Measurements from ENCODE around the gene PGLYRP2. TPM values are rescaled to one million over a fixed set of nuclear protein-coding genes. Genes with fewer than 3 reads are reported as not detected.
A peak's percentile ranks its signal among the peaks of the same experiment; 100 is the strongest.

The PGLYRP2 gene
- total and polyA plus RNA-seq, 9 of the 15 experiments (the other 6 are each of a cell fraction or from before 2014, with no cell fraction given): not detected

DNA sequence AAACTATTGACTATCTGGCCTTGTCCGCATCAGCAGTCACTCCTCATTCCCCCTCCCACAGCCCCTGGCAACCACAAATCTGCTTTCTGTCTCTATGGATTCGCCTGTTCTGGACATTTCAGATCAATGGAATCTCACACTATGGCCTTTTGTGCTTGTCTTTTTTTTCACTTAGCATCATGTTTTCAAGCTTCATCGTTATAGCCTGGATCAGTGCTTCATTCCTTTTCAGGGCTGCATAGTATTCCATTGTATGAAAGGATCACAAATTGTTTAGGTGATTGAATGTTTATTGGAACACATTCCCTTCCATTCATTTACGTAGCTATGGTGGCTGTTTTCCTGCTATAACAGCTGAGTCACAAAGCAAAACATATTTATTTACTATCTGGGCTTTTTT is 7.7 kb upstream of the PGLYRP2 start:
- Histone ChIP-seq H3K4me1 (replicated peaks in 1 of 2; ENCODE audit: control insufficient read depth in 2 of 2, insufficient read depth in 2 of 2, low read length in 2 of 2) (no peaks in the 10 kb centered on the region), H3K79me2 (ENCODE audit: control insufficient read depth, insufficient read depth, low read length) (no peaks in the 10 kb centered on the region), H3K36me3 (ENCODE audit: control insufficient read depth, insufficient read depth, low read length) (no peaks in the 10 kb centered on the region), H4K20me1 (replicated peaks; ENCODE audit: control insufficient read depth, insufficient read depth, low read length) (no peaks in the 10 kb centered on the region), H3K27me3 (ENCODE audit: control insufficient read depth in 2 of 2, insufficient read depth in 2 of 2, low read length in 2 of 2) (0 out of 5 replicates have a peak, but pooled peaks cover 0 to 5% of the 10 kb centered on the region in 2 experiments), H3K9me1 (ENCODE audit: control insufficient read depth, insufficient read depth, low read length) (no peaks in the 10 kb centered on the region), H2AFZ (ENCODE audit: low read depth, low read length) (no peak overlapping the region), H3K4me3 (no peak overlapping the region), H3K9ac (ENCODE audit: insufficient read depth in 1 of 2, low read depth in 2 of 2, low read length in 2 of 2) (no peak overlapping the region), H3K27ac (ENCODE audit: extremely low read depth, low read depth, low read length) (no peak overlapping the region), H3K4me2 (ENCODE audit: insufficient read depth, low read length) (no peak overlapping the region), H3K9me3 (replicated peaks; ENCODE audit: control insufficient read depth, insufficient read depth, low read depth, low read length) (no peaks in the 10 kb centered on the region)
- no TSS peak for BruUV-seq (replicated peaks)
- FAIRE-seq (no peak), DNase-seq (ENCODE audit: extremely low read depth in 1 of 4, low spot score in 3 of 4) (no peak), ATAC-seq (no peak)
- in situ Hi-C loops (cut with MboI): no loop called here
- intact Hi-C loops (cut with micrococcal nuclease): no loop called here
- CTCF ChIA-PET (ENCODE audit: low intra/inter-chr PET ratio): no interaction called here
- no peak for TF ChIP-seq HDAC3 (IDR thresholded peaks at IDR 0.05; ENCODE audit: borderline replicate concordance, partially characterized antibody)
- TF ChIP-seq RBM25 (IDR thresholded peaks at IDR 0.05; ENCODE audit: low read depth, low read length, severe bottlenecking): peak; percentile 74
- TF ChIP-seq MCM3 (IDR thresholded peaks at IDR 0.05): no peak
- TF ChIP-seq, protein P1, sequence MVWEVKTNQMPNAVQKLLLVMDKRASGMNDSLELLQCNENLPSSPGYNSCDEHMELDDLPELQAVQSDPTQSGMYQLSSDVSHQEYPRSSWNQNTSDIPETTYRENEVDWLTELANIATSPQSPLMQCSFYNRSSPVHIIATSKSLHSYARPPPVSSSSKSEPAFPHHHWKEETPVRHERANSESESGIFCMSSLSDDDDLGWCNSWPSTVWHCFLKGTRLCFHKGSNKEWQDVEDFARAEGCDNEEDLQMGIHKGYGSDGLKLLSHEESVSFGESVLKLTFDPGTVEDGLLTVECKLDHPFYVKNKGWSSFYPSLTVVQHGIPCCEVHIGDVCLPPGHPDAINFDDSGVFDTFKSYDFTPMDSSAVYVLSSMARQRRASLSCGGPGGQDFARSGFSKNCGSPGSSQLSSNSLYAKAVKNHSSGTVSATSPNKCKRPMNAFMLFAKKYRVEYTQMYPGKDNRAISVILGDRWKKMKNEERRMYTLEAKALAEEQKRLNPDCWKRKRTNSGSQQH (CRISPR knock-in tag; IDR thresholded peaks at IDR 0.05): no peak
- no peak for TF ChIP-seq MEF2A (IDR thresholded peaks at IDR 0.05; ENCODE audit: control insufficient read depth, low read depth, low read length)
- peak; percentile 70 for TF ChIP-seq BCOR (IDR thresholded peaks at IDR 0.05)
- TF ChIP-seq KDM1A (IDR thresholded peaks at IDR 0.05): peak in 1 of 2 experiments; percentile 42; a peak in 1 of 4 replicates
- TF ChIP-seq EZH2 (IDR thresholded peaks at IDR 0.05; ENCODE audit: borderline replicate concordance, low read depth, low read length): no peak
- peak; percentile 93 for TF ChIP-seq ZNF146 (CRISPR knock-in tag; IDR thresholded peaks at IDR 0.05; ENCODE audit: unreplicated experiment)
- no peak for TF ChIP-seq MAFF (IDR thresholded peaks at IDR 0.05; ENCODE audit: low read length)
- TF ChIP-seq, protein P2, sequence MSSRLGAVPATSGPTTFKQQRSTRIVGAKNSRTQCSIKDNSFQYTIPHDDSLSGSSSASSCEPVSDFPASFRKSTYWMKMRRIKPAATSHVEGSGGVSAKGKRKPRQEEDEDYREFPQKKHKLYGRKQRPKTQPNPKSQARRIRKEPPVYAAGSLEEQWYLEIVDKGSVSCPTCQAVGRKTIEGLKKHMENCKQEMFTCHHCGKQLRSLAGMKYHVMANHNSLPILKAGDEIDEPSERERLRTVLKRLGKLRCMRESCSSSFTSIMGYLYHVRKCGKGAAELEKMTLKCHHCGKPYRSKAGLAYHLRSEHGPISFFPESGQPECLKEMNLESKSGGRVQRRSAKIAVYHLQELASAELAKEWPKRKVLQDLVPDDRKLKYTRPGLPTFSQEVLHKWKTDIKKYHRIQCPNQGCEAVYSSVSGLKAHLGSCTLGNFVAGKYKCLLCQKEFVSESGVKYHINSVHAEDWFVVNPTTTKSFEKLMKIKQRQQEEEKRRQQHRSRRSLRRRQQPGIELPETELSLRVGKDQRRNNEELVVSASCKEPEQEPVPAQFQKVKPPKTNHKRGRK (tag; IDR thresholded peaks at IDR 0.05): no peak
- TF ChIP-seq HDAC2 (IDR thresholded peaks at IDR 0.05): 0 out of 2 replicates have a peak, but pooled peaks have one; percentile 28
- TF ChIP-seq, protein P3, sequence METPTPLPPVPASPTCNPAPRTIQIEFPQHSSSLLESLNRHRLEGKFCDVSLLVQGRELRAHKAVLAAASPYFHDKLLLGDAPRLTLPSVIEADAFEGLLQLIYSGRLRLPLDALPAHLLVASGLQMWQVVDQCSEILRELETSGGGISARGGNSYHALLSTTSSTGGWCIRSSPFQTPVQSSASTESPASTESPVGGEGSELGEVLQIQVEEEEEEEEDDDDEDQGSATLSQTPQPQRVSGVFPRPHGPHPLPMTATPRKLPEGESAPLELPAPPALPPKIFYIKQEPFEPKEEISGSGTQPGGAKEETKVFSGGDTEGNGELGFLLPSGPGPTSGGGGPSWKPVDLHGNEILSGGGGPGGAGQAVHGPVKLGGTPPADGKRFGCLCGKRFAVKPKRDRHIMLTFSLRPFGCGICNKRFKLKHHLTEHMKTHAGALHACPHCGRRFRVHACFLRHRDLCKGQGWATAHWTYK (CRISPR knock-in tag; IDR thresholded peaks at IDR 0.05): no peak
- TF ChIP-seq IRF2 (CRISPR knock-in tag; IDR thresholded peaks at IDR 0.05): no peak
- TF ChIP-seq HDAC6 (IDR thresholded peaks at IDR 0.05; ENCODE audit: low read depth, low read length): no peak
- 4% methylated on average over 4 of the region's 4 CpGs for WGBS (ENCODE audit: insufficient coverage, low coverage, missing lambda C conversion rate)
- POLR2A ChIA-PET: no interaction called here
